HG03039 (cell line): ENCODE measurements around the gene ENAH.
A peak's percentile ranks its signal among the peaks of the same experiment; 100 is the strongest.
"Not testable (repeated sequence)": the region's sequence is repeated elsewhere in the genome, so short reads cannot be mapped to it uniquely, and the experiment has no call there.

Experiments used
- ATAC-seq: cut with Tn5 transposase; IDR thresholded peaks from one replicate; pipeline ENCODE4 v1.9.1; 2021; ENCODE audit warnings: mild to moderate bottlenecking, moderate library complexity; ENCODE audit not compliant: unreplicated experiment

Gene ENAH

GRCh38 chr1:225677350-225678124, 24.6 kb upstream of the ENAH start:
- no peak for ATAC-seq

DNA sequence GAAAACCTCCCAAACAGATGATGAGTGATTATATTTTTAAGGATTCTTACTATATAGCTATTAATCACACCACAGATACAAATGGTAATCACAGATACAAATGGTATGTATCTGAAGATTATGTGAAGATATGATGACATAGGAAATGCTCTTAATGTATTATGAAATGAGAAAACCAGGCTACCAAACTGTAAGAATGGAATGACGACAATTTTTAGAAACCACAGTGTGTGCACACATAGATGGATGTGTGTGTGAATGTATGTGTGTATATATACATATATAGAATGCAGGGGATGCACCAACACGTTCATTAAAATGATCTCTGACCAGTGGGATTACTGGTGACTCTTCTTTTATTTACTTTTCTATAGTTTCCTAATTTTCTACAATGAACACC, 21.5 kb upstream of the ENAH start:
- no peak for ATAC-seq

DNA sequence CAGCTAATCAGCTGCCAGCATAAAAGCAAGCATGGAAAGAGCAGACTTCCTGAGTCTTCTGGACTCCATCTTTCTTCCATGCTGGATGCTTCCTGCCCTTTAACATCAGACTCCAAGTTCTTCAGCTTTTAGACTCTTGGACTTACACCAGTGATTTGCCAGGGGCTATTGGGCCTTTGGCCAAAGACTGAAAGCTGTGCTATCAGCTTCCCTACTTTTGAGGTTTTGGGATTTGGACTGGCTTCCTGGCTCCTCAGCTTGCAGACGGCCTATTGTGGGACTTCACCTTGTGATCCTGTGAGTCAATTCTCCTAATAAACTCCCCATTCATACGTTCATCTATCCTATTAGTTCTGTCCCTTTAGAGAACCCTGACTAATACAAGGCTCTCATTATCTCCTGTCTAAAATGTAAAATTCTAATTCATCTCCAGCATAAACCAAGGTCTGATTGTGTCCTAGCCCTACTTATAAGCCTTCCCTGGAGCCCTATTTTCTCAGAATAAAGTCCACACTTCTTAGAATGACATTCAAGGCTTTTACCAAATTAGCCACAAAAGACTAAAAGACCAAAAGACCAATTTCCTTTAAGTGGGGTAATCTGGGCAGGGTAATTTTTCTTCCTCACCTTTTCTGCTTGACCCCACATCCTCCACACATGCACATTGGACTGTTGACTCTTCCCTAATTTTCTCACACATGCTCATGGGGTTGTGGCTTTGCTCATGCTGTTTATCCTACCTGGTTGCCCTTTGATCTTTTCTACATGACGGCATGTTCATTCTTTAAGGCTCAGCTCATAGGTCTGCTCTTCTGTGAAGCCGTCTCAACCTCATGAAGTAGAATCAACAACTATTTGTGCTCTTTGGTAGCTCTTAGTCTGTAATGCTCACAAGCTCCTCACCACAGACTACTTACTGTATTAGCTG, 18.1 kb upstream of the ENAH start:
- ATAC-seq: no peak

DNA sequence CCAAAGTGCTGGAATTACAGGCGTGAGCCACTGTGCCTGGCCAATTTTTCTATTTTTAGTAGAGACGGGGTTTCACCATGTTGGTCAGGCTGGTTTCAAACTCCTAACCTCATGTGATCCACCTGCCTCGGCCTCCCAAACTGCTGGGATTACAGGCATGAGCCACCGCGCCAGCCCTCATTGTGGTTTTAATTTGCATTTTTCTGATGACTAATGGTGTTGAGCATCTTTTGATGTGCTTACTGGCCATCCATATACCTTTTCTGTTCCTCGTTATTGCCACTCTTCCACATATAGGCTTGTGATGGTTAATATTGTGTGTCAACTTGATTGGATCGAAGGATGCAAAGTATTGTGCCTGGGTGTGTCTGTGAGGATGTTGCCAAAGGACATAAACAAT, 17.4 kb upstream of the ENAH start:
- no peak for ATAC-seq

- no peak for ATAC-seq
Observed at GRCh38 chr1:225668222-225668621, 15.3 kb upstream of the ENAH start.

DNA sequence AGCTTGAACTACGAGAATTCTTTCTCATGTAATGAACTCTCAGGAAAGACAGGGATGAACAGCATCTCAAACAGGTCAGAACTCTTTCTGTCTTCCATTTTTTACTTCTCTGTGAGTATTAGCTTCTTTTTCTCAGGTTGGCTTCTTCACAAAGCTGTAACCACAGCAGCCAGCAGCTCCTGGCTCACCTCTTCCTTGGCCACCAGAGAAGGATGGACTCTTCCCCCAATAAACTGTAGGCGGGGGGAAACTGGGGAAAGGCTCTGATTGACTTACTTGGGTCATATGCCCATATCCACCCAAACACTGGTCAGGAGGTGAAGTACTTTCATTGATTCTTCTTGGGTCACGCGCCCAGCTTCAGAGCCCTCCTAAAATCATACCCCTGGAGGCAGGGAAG, 14.4 kb upstream of the ENAH start:
- ATAC-seq: no peak

DNA sequence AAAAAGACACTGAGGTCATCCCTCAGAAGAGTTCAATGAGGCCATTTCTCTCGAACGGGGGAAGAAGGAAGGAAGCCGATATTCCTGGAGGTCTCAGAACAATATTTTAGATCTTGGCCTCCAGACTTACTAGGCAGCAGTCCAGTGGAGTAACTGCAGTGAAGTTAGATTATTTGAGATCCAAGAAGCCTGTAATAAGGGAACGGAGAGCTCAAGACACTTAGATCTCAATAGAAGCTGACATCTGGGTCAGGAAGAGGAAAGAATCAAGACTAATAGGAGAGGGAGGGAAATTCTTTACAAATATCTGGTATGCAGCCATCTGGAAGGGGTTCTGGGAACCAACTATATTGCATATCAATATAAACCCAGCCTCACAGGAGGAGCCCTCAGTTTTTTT, 13.6 kb upstream of the ENAH start:
- no peak for ATAC-seq

DNA sequence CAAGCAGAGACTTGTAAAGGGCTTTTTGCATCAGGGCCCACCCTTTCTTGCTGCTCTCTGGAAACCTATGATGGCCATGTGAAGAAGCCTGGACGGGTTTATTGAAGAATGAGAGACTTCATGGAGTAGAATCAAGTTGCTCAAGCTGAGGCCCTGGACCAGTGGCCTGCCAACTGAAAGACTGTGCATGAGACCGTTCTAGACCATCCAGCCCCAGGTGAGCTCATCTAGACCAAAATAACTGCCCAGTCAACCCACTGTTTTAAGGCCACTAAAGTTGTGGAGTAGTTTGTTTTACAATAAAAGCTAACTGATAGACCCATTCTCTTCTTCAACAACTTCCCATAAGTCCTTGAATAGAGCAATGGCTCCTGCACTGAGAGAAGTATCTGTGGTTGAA, 11.8 kb upstream of the ENAH start:
- no peak for ATAC-seq

GRCh38 chr1:225662155-225662554, 9.2 kb upstream of the ENAH start:
- no peak for ATAC-seq

GRCh38 chr1:225660544-225660946, 7.6 kb upstream of the ENAH start:
- ATAC-seq: no peak

GRCh38 chr1:225658041-225658440, 5.1 kb upstream of the ENAH start:
- ATAC-seq: no peak

- no peak for ATAC-seq
Observed at GRCh38 chr1:225657462-225657989, 4.6 kb upstream of the ENAH start.

GRCh38 chr1:225656259-225656655, 3.3 kb upstream of the ENAH start:
- not testable (repeated sequence) for ATAC-seq

GRCh38 chr1:225655509-225656258, 2.8 kb upstream of the ENAH start:
- ATAC-seq: no peak

DNA sequence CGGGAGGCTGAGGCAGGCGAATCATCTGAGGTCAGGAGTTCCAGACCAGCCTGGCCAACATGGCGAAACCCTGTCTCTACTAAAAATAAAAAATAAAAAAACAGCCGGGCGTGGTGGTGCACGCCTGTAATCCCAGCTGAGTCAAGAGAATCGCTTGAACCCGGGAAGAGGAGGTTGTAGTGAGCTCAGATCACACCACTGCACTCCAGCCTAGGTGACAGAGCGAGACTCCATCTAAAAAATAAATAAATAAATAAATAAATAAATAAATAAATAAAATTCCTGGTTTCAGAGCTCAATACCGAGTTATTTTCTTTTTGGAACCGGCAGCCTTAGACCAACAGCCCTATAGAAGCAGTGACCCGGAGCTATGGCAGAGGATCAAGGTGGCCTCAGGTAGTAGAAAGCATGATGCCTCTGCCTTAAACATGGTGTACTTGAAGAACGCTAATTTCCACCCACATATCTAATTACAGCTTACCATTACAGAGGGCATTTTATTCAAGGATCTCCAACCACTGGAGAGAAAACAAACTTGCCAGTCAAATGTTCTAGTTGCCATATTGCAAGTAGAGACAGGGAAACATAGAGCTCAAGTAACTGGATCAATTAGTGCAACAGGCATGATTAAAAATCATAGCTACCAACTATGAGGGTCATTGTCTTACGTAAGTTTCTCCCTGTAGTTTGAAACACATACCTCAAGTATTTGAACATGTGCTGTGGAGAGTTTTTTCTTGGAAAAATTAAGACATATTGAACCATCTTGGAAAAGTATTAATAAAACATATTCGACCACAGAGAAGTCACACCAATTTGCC, 2.0 kb upstream of the ENAH start:
- no peak for ATAC-seq

- no peak for ATAC-seq
Observed at GRCh38 chr1:225654277-225654597, 1.3 kb upstream of the ENAH start.

DNA sequence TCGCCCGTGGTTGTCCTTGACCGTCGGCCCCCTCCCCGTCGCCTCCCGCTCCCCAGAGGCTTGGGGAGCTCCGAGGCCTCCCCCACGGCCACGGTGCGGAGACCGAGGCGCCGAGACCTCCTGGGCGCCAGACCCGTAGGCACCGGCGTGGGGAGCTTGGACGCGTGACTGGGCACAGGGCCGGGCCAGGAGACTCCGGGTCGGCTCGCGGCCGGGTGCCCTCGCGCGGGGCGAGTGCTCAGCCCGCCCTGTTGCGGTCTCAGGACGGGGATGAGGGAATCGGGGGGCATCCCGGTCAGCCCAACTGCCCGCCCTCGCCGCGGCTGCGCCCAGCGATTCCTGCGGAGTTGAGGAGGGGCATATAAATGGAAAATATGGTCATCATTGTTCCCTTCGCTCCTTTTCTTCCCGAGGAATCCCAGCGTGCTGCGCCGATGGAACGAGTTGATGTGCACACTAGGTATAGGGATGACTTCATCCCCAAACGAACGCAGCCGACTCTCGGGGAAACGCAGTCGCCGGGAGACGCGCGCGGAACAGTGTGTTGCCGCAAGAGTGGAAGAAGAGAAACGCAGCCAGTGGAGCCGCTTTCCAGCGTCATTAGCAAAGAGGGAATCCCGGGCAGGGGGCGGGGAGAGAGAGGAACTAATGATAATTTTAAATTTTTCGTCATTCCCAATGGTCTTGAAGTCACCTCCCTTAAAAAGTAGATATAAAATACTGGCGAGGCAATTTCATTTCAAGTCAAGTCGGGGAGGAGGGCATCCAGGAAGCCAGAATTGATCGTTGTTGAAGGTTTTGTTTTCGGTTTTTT, 747 bp upstream of the ENAH start:
- ATAC-seq: peak; percentile 21

- no peak for ATAC-seq
Observed at GRCh38 chr1:225651872-225652728, 823 bp downstream of the ENAH start.
